ENCODE data around the gene TBC1D23. TPM values are rescaled to one million over a fixed set of nuclear protein-coding genes. Genes with fewer than 3 reads are reported as not detected.

The TBC1D23 gene
- total RNA-seq, 1 donor from 2014 or later, result 41.9 TPM

DNA sequence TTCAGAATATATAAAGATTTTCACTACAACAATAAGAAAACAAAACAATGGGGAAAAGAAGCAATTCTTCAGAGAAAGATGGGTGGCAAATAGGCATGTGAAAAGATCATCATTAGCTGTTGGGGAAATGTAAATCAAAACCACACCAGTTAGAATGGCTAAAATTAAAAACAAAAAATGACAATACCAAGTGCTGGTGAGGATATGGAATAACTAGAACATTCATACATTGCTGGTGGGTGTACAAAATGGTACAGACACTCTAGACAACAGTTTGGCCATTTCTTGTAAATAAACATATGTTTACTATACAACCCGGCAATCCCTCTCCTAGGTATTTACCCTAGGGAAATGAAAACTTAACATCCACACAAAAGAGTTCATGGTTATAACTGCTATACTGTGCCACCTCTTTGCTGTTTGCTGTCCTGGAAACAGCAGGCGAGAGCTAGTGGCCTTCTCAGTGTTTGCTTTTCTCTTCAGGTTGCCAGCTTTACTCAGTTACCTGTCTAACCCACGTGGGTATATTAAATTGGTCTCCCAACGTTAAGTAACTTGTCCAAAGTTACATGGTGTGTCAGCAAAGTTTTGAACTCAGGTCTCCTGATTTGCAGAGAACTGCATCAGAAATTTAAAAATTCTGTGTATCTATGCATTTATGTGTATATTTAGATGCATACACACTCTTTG, 69.2 kb downstream of the TBC1D23 start:
- H3K27me3 ChIP-seq (ENCODE audit: low read depth), result no peaks in the 10 kb centered on the region
- TF ChIP-seq, protein P1, sequence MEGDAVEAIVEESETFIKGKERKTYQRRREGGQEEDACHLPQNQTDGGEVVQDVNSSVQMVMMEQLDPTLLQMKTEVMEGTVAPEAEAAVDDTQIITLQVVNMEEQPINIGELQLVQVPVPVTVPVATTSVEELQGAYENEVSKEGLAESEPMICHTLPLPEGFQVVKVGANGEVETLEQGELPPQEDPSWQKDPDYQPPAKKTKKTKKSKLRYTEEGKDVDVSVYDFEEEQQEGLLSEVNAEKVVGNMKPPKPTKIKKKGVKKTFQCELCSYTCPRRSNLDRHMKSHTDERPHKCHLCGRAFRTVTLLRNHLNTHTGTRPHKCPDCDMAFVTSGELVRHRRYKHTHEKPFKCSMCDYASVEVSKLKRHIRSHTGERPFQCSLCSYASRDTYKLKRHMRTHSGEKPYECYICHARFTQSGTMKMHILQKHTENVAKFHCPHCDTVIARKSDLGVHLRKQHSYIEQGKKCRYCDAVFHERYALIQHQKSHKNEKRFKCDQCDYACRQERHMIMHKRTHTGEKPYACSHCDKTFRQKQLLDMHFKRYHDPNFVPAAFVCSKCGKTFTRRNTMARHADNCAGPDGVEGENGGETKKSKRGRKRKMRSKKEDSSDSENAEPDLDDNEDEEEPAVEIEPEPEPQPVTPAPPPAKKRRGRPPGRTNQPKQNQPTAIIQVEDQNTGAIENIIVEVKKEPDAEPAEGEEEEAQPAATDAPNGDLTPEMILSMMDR (IDR thresholded peaks at IDR 0.05), result no peak
- intact Hi-C loops (cut with DNase I), result no loop called here
- H3K27ac ChIP-seq, result no peak overlapping the region
- H3K9me3 ChIP-seq, result no peaks in the 10 kb centered on the region
- ATAC-seq (no peak), DNase-seq (no peak)
- H3K4me1 ChIP-seq, result peaks cover 6% of the 10 kb centered on the region
- H3K4me3 ChIP-seq, result no peak overlapping the region
- peaks cover 6% of the 10 kb centered on the region for H3K36me3 ChIP-seq

DNA sequence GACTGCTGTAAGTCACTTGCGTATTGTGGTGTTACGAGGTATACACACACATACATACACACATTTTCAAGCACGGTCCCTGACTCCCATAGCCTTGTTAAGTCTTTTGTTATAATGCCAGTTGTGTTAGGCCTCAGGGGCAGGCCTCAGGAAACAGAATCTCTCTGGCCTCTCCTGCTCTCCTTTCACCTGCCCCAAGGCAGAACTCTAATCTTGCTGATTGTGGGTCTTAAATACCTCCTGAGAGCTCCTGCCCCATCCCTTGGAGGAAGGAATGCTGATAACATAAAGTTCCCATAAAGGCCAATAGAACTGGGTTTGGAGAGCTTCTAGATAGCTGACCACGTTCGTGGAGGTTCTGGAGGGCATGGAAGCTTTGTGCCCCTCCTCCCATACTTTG, 69.9 kb downstream of the TBC1D23 start:
- DNase-seq, result no peak
- Histone ChIP-seq H3K36me3 (peaks cover 6% of the 10 kb centered on the region), H3K27ac (no peak overlapping the region), H3K4me3 (no peak overlapping the region), H3K27me3 (ENCODE audit: low read depth) (no peaks in the 10 kb centered on the region), H3K4me1 (peaks cover 12% of the 10 kb centered on the region), H3K9me3 (no peaks in the 10 kb centered on the region)
- TF ChIP-seq, protein P1 (IDR thresholded peaks at IDR 0.05), result no peak
- ATAC-seq, result no peak
- intact Hi-C loops (cut with DNase I), result no loop called here

DNA sequence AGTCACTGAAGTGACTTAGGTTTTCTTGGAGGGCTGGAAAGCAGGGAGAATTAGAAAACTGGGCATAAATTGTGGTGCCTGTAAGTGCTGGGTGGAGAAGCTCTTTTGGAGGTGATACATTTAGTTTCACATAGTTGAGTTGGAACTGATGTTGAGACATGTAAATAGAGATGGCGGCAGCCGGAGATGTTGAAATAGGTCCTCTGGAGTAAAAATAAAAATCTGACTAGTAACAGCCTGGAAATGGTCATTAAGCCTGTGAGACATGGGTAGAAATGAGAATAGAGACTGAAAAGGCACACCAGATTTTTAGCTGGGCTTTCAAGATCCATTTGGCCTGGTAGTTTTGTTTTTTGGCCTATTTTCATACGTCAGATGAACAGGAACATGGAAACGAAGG, 70.9 kb downstream of the TBC1D23 start:
- H3K27ac ChIP-seq, result no peak overlapping the region
- intact Hi-C loops (cut with DNase I), result no loop called here
- H3K9me3 ChIP-seq, result no peaks in the 10 kb centered on the region
- DNase-seq, result no peak
- ATAC-seq, result no peak
- peaks cover 15% of the 10 kb centered on the region for H3K4me1 ChIP-seq
- H3K4me3 ChIP-seq, result no peak overlapping the region
- no peaks in the 10 kb centered on the region for H3K36me3 ChIP-seq
- TF ChIP-seq, protein P1 (IDR thresholded peaks at IDR 0.05), result no peak
- no peaks in the 10 kb centered on the region for H3K27me3 ChIP-seq (ENCODE audit: low read depth)

DNA sequence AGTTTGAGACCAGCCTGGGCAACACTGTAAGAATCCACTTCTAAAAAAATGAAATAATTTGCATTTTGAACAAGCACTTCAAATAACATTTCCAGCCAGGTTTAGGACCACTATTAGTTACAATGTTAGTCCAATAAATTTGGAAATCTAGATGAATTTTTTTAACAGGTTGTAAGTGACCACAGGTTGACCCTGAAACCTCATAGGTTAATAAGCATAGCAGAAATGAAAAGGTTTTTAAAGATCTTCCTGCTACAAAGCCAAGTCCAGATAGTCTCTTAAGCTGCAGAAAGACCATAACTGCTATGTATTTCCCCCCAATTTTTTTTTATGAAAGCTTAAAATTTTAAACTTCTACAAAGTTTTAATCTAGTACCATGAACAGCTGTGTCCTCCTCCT, 72.3 kb downstream of the TBC1D23 start:
- no peak overlapping the region for H3K27ac ChIP-seq
- H3K27me3 ChIP-seq (ENCODE audit: low read depth), result no peaks in the 10 kb centered on the region
- peaks cover 15% of the 10 kb centered on the region for H3K4me1 ChIP-seq
- TF ChIP-seq, protein P1 (IDR thresholded peaks at IDR 0.05), result no peak
- DNase-seq (no peak), ATAC-seq (no peak)
- no peaks in the 10 kb centered on the region for H3K36me3 ChIP-seq
- H3K4me3 ChIP-seq, result no peak overlapping the region
- intact Hi-C loops (cut with DNase I), result no loop called here
- no peaks in the 10 kb centered on the region for H3K9me3 ChIP-seq

DNA sequence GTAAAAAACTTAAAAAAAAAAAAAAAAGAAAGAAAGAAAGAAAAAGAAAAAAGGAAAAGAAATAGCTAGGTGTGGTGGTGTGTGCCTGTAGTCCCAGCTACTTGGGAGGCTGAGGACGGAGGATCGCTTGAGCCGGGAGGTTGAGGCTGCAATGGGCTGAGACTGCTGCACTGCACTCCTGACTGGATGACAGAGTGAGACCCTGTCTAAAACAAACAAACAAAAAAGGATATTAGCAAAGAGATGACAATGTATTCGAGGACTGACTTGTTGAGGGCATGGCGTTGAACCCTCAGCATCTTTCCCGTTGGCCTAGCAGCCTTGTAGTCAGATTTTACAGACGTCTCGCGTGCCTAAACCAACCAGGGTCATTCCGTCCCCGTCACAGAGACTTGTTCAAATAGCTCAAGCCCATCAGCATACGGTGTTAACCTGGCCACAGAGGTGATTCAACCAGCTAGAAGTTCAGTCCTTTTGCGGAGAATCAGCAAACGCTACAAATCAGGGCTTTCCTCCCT, 73.2 kb downstream of the TBC1D23 start:
- peak overlapping the region; percentile 67 for H3K4me3 ChIP-seq
- peak overlapping the region; percentile 83 for H3K27ac ChIP-seq
- H3K27me3 ChIP-seq (ENCODE audit: low read depth), result no peaks in the 10 kb centered on the region
- peaks cover 15% of the 10 kb centered on the region for H3K4me1 ChIP-seq
- no peak for DNase-seq
- TF ChIP-seq, protein P1 (IDR thresholded peaks at IDR 0.05), result no peak
- peak in 1 of 2 donors; percentile 28 for ATAC-seq
- no peaks in the 10 kb centered on the region for H3K9me3 ChIP-seq
- intact Hi-C loops (cut with DNase I), result no loop called here
- no peaks in the 10 kb centered on the region for H3K36me3 ChIP-seq

Data from lower lobe of right lung (tissue), 2 donors.